HepG2 (cell line): ENCODE results near the gene MYADML2. TPM values are rescaled to one million over a fixed set of nuclear protein-coding genes. Genes with fewer than 3 reads are reported as not detected.
A peak's percentile ranks its signal among the peaks of the same experiment; 100 is the strongest.

Source experiments
- ATAC-seq: fragments of 200-7000 bp; cut with Tn5 transposase; 3 replicates; pipeline ENCODE4 v1.9.1; 2020; ENCODE audit warnings: mild to moderate bottlenecking, moderate library complexity
- BruUV-seq: library from RNA; stranded (reverse); fragments of 400-500 nt; replicated peaks from 2 replicates; lab custom pipeline; 2021; lab: Mats Ljungman, UMichigan
- CTCF ChIA-PET: fragments of 300-600 bp; formaldehyde crosslinking; extraction: SDS; loops from one replicate; lab custom pipeline; 2021; ENCODE audit warnings: low total read pairs, inconsistent platforms, low intra/inter-chr PET ratio; lab: Yijun Ruan, JAX
- POLR2A ChIA-PET: fragments of 350-600 bp; sonication (Branson Sonifier 250); formaldehyde crosslinking; loops from one replicate; lab custom pipeline; 2020; ENCODE audit warnings: antibody characterized with exemption, inconsistent platforms; lab: Yijun Ruan, JAX
- DNase-seq: peaks from one replicate; pipeline ENCODE4 v3.0.0-alpha.2; 2015; ENCODE audit warnings: low spot score
- FAIRE-seq: peaks from 3 replicates; lab custom pipeline; 2011; peaks lifted over from hg19 to GRCh38; lab: Jason Lieb, UNC
- H2AFZ ChIP-seq: one replicate; pipeline ENCODE4 v1.6.1; 2011; ENCODE audit warnings: low read length, inconsistent platforms
- H3K27ac ChIP-seq: fragments of 300-600 bp; 3 replicates; pipeline ENCODE4 v1.8.0; 2011; ENCODE audit warnings: mixed run types, mild to moderate bottlenecking, mixed read lengths, low read length, inconsistent platforms; ENCODE audit not compliant: insufficient read depth; ENCODE audit errors: extremely low read length
- H3K27me3 ChIP-seq, 2 experiments: fragments of 200-600 bp in 1 of 2; 2 replicates in 1 of 2; 3 replicates in 1 of 2; pipeline versions ENCODE4 v1.6.0 to v1.8.0; 2011; ENCODE audit warnings: low read length in 2 of 2, mild to moderate bottlenecking in 2 of 2, moderate library complexity in 2 of 2, inconsistent platforms in 1 of 2; ENCODE audit not compliant: insufficient read depth in 2 of 2, control insufficient read depth in 1 of 2
- H3K36me3 ChIP-seq, 2 experiments: fragments of 200-600 bp in 1 of 2; replicated peaks in 1 of 2; 2 replicates in 1 of 2; 3 replicates in 1 of 2; pipeline versions ENCODE4 v1.5.1 to v1.8.0; 2011; ENCODE audit warnings: low read length in 2 of 2, inconsistent platforms in 1 of 2; ENCODE audit not compliant: insufficient read depth in 2 of 2, control insufficient read depth in 1 of 2
- H3K4me1 ChIP-seq: 2 replicates; pipeline ENCODE4 v1.5.1; 2012; ENCODE audit warnings: low read length, inconsistent platforms; ENCODE audit not compliant: insufficient read depth
- H3K4me2 ChIP-seq: 2 replicates; pipeline ENCODE4 v1.6.0; 2011; ENCODE audit warnings: low read depth, low read length, inconsistent platforms
- H3K4me3 ChIP-seq, 3 experiments: fragments of 200-600 bp in 1 of 3; sonication (generic), shearing (Covaris generic) in 1 of 3; replicated peaks in 1 of 3; 2 replicates each; pipeline ENCODE4 v1.5.1; 2011 to 2016; ENCODE audit warnings: low read length in 3 of 3, inconsistent platforms in 2 of 3, low read depth in 2 of 3, mild to moderate bottlenecking in 2 of 3, control low read depth in 1 of 3, mixed read lengths in 1 of 3; ENCODE audit not compliant: insufficient read depth in 1 of 3
- H3K79me2 ChIP-seq: one replicate; pipeline ENCODE4 v1.6.1; 2011; ENCODE audit warnings: low read length, inconsistent platforms; ENCODE audit not compliant: insufficient read depth
- H3K9ac ChIP-seq: 2 replicates; pipeline ENCODE4 v1.6.0; 2011; ENCODE audit warnings: mild to moderate bottlenecking, low read depth, low read length, inconsistent platforms; ENCODE audit not compliant: insufficient read depth
- H3K9me3 ChIP-seq: 2 replicates; pipeline ENCODE4 v1.5.1; 2012; ENCODE audit warnings: mild to moderate bottlenecking, low read length
- H4K20me1 ChIP-seq: 2 replicates; pipeline ENCODE4 v1.6.0; 2011; ENCODE audit warnings: inconsistent platforms, mild to moderate bottlenecking, low read length, moderate library complexity; ENCODE audit not compliant: insufficient read depth
- ARNT2 ChIP-seq: sonication (generic); formaldehyde crosslinking; IDR thresholded peaks from 2 replicates; pipeline ENCODE4 v1.8.0; 2022; ENCODE audit warnings: mild to moderate bottlenecking, low read depth, missing genetic modification reagents, moderate library complexity
- CENPBD1 ChIP-seq: sonication (generic); formaldehyde crosslinking; IDR thresholded peaks from 2 replicates; pipeline ENCODE4 v1.8.0; 2022; ENCODE audit warnings: missing genetic modification reagents, low read depth, mild to moderate bottlenecking, borderline replicate concordance
- DRAP1 ChIP-seq: IDR thresholded peaks from 2 replicates; pipeline ENCODE4 v1.6.1; 2016; ENCODE audit warnings: missing genetic modification reagents, missing compliant biosample characterization
- ELF4 ChIP-seq: sonication (generic); formaldehyde crosslinking; IDR thresholded peaks from 2 replicates; pipeline ENCODE4 v1.5.0; 2020; ENCODE audit warnings: missing genetic modification reagents, mild to moderate bottlenecking, moderate library complexity, borderline replicate concordance
- HNRNPL ChIP-seq: fragments of 200-400 bp; formaldehyde crosslinking; IDR thresholded peaks from 2 replicates; pipeline ENCODE4 v1.6.1; 2017; ENCODE audit warnings: mild to moderate bottlenecking, low read depth, low read length
- ISL2 ChIP-seq: sonication (generic); formaldehyde crosslinking; IDR thresholded peaks from 2 replicates; pipeline ENCODE4 v1.5.0; 2020; ENCODE audit warnings: missing genetic modification reagents
- KAT7 ChIP-seq: IDR thresholded peaks from 2 replicates; pipeline ENCODE4 v1.6.1; 2018; ENCODE audit warnings: borderline replicate concordance, missing compliant biosample characterization
- KDM3A ChIP-seq: IDR thresholded peaks from 2 replicates; pipeline ENCODE4 v1.6.1; 2018; ENCODE audit warnings: low read depth, missing compliant biosample characterization
- MAFF ChIP-seq: IDR thresholded peaks from 2 replicates; pipeline ENCODE4 v1.6.1; 2011; ENCODE audit warnings: low read depth, low read length, improper control_type of control experiment
- NCOR1 ChIP-seq: fragments of 200-600 bp; sonication (generic); IDR thresholded peaks from 2 replicates; pipeline ENCODE4 v1.7.0; 2017; ENCODE audit warnings: antibody characterized with exemption, low read length, borderline replicate concordance
- PREB ChIP-seq: sonication (generic); formaldehyde crosslinking; IDR thresholded peaks from 2 replicates; pipeline ENCODE4 v1.4.0; 2020; ENCODE audit warnings: missing genetic modification reagents
- RAD21 ChIP-seq: fragments of 450-650 bp; formaldehyde crosslinking; IDR thresholded peaks from 2 replicates; pipeline ENCODE4 v1.5.0; 2020; ENCODE audit warnings: mild to moderate bottlenecking
- YEATS4 ChIP-seq: sonication (generic); formaldehyde crosslinking; IDR thresholded peaks from 2 replicates; pipeline ENCODE4 v1.4.0; 2020; ENCODE audit warnings: missing genetic modification reagents, borderline replicate concordance
- ZBED4 ChIP-seq: sonication (generic); formaldehyde crosslinking; IDR thresholded peaks from 2 replicates; pipeline ENCODE4 v1.4.0; 2020; ENCODE audit warnings: missing genetic modification reagents, borderline replicate concordance
- ZBTB42 ChIP-seq: sonication (generic); formaldehyde crosslinking; IDR thresholded peaks from 2 replicates; pipeline ENCODE4 v1.5.0; 2020; ENCODE audit warnings: mild to moderate bottlenecking, missing genetic modification reagents
- ZFP90 ChIP-seq: sonication (generic); formaldehyde crosslinking; IDR thresholded peaks from 2 replicates; pipeline ENCODE4 v1.8.0; 2022; ENCODE audit warnings: missing genetic modification reagents, mild to moderate bottlenecking, inconsistent platforms, borderline replicate concordance
- ZNF296 ChIP-seq: sonication (generic); formaldehyde crosslinking; conservative IDR thresholded peaks from 2 replicates; pipeline ENCODE4 v1.5.0; 2020; ENCODE audit warnings: mild to moderate bottlenecking, missing genetic modification reagents
- WGBS: methylation state at CpG from one replicate; pipeline ENCODE4 v1.1.6; 2017; ENCODE audit warnings: low lambda C conversion rate; 5-methylcytosine and 5-hydroxymethylcytosine counted together
- in situ Hi-C: cut with HindIII; loops from 2 replicates; pipeline ENCODE4 v1.10.0; 2017; ENCODE audit warnings: low pct_unique_long_range_greater_than_20kb; ENCODE audit not compliant: extremely low pct_ligation_motif_present
- intact Hi-C: fragments of 100-400 bp; cut with micrococcal nuclease; formaldehyde crosslinking; loops from one replicate; pipeline ENCODE4 v1.10.0; 2022; ENCODE audit not compliant: unreplicated experiment
- polyA plus RNA-seq, 8 experiments: library from polyadenylated mRNA; depleted of rRNA in 3 of 8; stranded (reverse) in 7 of 8; unstranded in 1 of 8; fragments of >200 nt; fragmentation: Illumina TruSeq in 4 of 8; extraction: Trizol in 4 of 8; gene quantifications; 2 replicates each; pipeline versions ENCODE4 v1.2.1 to v1.2.3, GENCODE V29; 2011 to 2016; ENCODE audit warnings: low read depth in 4 of 8, missing spikeins in 1 of 8, mixed read lengths in 1 of 8; ENCODE audit not compliant: insufficient read depth in 1 of 8
- total RNA-seq, 5 experiments: library from RNA; depleted of rRNA; stranded (reverse); fragments of >200 nt; fragmentation: Illumina TruSeq; extraction: Trizol; gene quantifications; 2 replicates each; pipeline ENCODE4 v1.2.3, GENCODE V29; 2016; ENCODE audit warnings: low read depth in 1 of 5

The MYADML2 gene
- total and polyA plus RNA-seq, 2 of the 13 experiments (the other 11 are each of a cell fraction or from before 2014, with no cell fraction given) = not detected

- TF ChIP-seq ZBED4 (no peak), YEATS4 (CRISPR knock-in tag) (no peak; the same call in 1 of the 2 replicates), ELF4 (CRISPR knock-in tag) (no peak), ISL2 (CRISPR knock-in tag) (no peak), MAFF (no peak), DRAP1 (CRISPR knock-in tag) (peak; percentile 66)
Observed at GRCh38 chr17:81911277-81911961, 35.6 kb downstream of the MYADML2 start, which contains the start of gene PCYT2 (continued).

- BruUV-seq = TSS peak; percentile 94
- Histone ChIP-seq H3K9me3 (no peaks in the 10 kb centered on the region), H3K4me2 (peak overlapping the region; percentile 99), H3K4me3 (peak overlapping the region; percentile 68 to 99 (median 97)), H3K4me1 (peaks cover 41% of the 10 kb centered on the region), H3K9ac (peak overlapping the region; percentile 99), H2AFZ (no peak overlapping the region), H4K20me1 (peaks cover 9% of the 10 kb centered on the region; the same call in 1 of the 2 replicates), H3K36me3 (peaks cover 60 to 77% of the 10 kb centered on the region in 2 experiments), H3K27ac (peak overlapping the region; percentile 99), H3K79me2 (peaks cover 36% of the 10 kb centered on the region), H3K27me3 (no peaks in the 10 kb centered on the region; a peak in 1 of 5 replicates)
- ATAC-seq (no peak; the same call in 2 of the 3 replicates), FAIRE-seq (no peak), DNase-seq (no peak)
- intact Hi-C loops = loop anchor here (2.0 to 5.0 kb wide), 2 partner anchors 16 to 39 kb away; partner anchors contain the start of genes ARHGDIA and MAFG
- in situ Hi-C loops = no loop called here
- POLR2A ChIA-PET = interaction anchor here (0.6 to 3.5 kb wide), 10 partner anchors 10 to 197 kb away, joined by 3 to 52 read pairs (median 6); partner anchors contain the start of genes ARHGDIA, CENPX, LRRC45 and MAFG
- CTCF ChIA-PET = no interaction called here
- WGBS = 3% methylated on average over 15 of the region's 55 CpGs
- TF ChIP-seq ZNF296 (no peak), ZBTB42 (CRISPR knock-in tag) (no peak), NCOR1 (no peak), KDM3A (CRISPR knock-in tag) (0 out of 2 replicates have a peak, but pooled peaks have one; percentile 7), HNRNPL (no peak), ARNT2 (CRISPR knock-in tag) (peak; percentile 18; the same call in 1 of the 2 replicates), ZFP90 (0 out of 2 replicates have a peak, but pooled peaks have one; percentile 4), KAT7 (CRISPR knock-in tag) (0 out of 2 replicates have a peak, but pooled peaks have one; percentile 64), RAD21 (CRISPR knock-in tag) (no peak; the same call in 1 of the 2 replicates), PREB (CRISPR knock-in tag) (no peak), CENPBD1 (CRISPR knock-in tag) (no peak)
Observed at GRCh38 chr17:81910840-81911276, 36.2 kb downstream of the MYADML2 start.
